H9 (cell line): ENCODE data around the gene ATG5. TPM values are rescaled to one million over a fixed set of nuclear protein-coding genes. Genes with fewer than 3 reads are reported as not detected.

Experiments
- DNase-seq: peaks from one replicate; pipeline ENCODE4 v3.0.0-alpha.2; 2017
- H2AFZ ChIP-seq: one replicate; pipeline ENCODE4 v1.6.1; 2013; ENCODE audit warnings: mild to moderate bottlenecking, low read length, control low read depth, moderate library complexity
- H2AK5ac ChIP-seq: 2 replicates; pipeline ENCODE4 v1.6.1; 2013; ENCODE audit warnings: low read length, control low read depth, mixed read lengths; ENCODE audit not compliant: insufficient read length
- H2BK120ac ChIP-seq: one replicate; pipeline ENCODE4 v1.6.1; 2013; ENCODE audit warnings: low read depth, mild to moderate bottlenecking, low read length, control low read depth, inconsistent platforms; ENCODE audit not compliant: poor library complexity, severe bottlenecking
- H2BK12ac ChIP-seq: 2 replicates; pipeline ENCODE4 v1.6.1; 2013; ENCODE audit warnings: low read length, control low read depth, mixed read lengths, low read depth; ENCODE audit not compliant: insufficient read length
- H2BK15ac ChIP-seq: 2 replicates; pipeline ENCODE4 v1.6.1; 2013; ENCODE audit warnings: low read depth, low read length, control low read depth
- H2BK20ac ChIP-seq: one replicate; pipeline ENCODE4 v1.6.1; 2013; ENCODE audit warnings: low read depth, mild to moderate bottlenecking, low read length, control low read depth, inconsistent platforms; ENCODE audit not compliant: poor library complexity, severe bottlenecking
- H2BK5ac ChIP-seq: 2 replicates; pipeline ENCODE4 v1.6.1; 2013; ENCODE audit warnings: low read length, control low read depth, mixed read lengths; ENCODE audit not compliant: insufficient read length
- H3K14ac ChIP-seq: 2 replicates; pipeline ENCODE4 v1.6.1; 2013; ENCODE audit warnings: low read length, control low read depth; ENCODE audit not compliant: insufficient read depth
- H3K18ac ChIP-seq: 2 replicates; pipeline ENCODE4 v1.6.1; 2013; ENCODE audit warnings: low read depth, mild to moderate bottlenecking, mixed read lengths, low read length, control low read depth; ENCODE audit not compliant: insufficient read length
- H3K23ac ChIP-seq: 2 replicates; pipeline ENCODE4 v1.6.1; 2013; ENCODE audit warnings: low read length, control low read depth, mixed read lengths, low read depth; ENCODE audit not compliant: insufficient read length
- H3K23me2 ChIP-seq: 2 replicates; pipeline ENCODE4 v1.6.1; 2013; ENCODE audit warnings: low read depth, mild to moderate bottlenecking, mixed read lengths, low read length, control low read depth; ENCODE audit not compliant: insufficient read length, poor library complexity, severe bottlenecking
- H3K27ac ChIP-seq: 2 replicates; pipeline ENCODE4 v1.5.1; 2013; ENCODE audit warnings: low read length, control low read depth, mixed read lengths, low read depth; ENCODE audit not compliant: insufficient read length
- H3K27me3 ChIP-seq: 2 replicates; pipeline ENCODE4 v1.6.1; 2013; ENCODE audit warnings: low read length, control low read depth, inconsistent platforms; ENCODE audit not compliant: insufficient read depth
- H3K4ac ChIP-seq: 2 replicates; pipeline ENCODE4 v1.6.1; 2013; ENCODE audit warnings: low read depth, mild to moderate bottlenecking, control low read depth, inconsistent platforms, low read length, moderate library complexity
- H3K4me1 ChIP-seq: 2 replicates; pipeline ENCODE4 v1.6.1; 2013; ENCODE audit warnings: low read length, control low read depth, inconsistent platforms; ENCODE audit not compliant: insufficient read depth
- H3K4me2 ChIP-seq: 2 replicates; pipeline ENCODE4 v1.6.1; 2013; ENCODE audit warnings: low read length, control low read depth, mixed read lengths; ENCODE audit not compliant: insufficient read length, insufficient read depth
- H3K56ac ChIP-seq: 2 replicates; pipeline ENCODE4 v1.6.1; 2013; ENCODE audit warnings: low read depth, mild to moderate bottlenecking, mixed read lengths, low read length, control low read depth; ENCODE audit not compliant: insufficient read length
- H3K79me1 ChIP-seq: 2 replicates; pipeline ENCODE4 v1.6.1; 2013; ENCODE audit warnings: low read depth, mild to moderate bottlenecking, moderate library complexity, low read length, control low read depth, inconsistent platforms; ENCODE audit not compliant: insufficient read depth, poor library complexity, severe bottlenecking
- H3K79me2 ChIP-seq: 2 replicates; pipeline ENCODE4 v1.6.1; 2013; ENCODE audit warnings: low read length, control low read depth, inconsistent platforms; ENCODE audit not compliant: insufficient read depth
- H3K9ac ChIP-seq: 2 replicates; pipeline ENCODE4 v1.6.1; 2013; ENCODE audit warnings: low read length, control low read depth, mixed read lengths; ENCODE audit not compliant: insufficient read length; ENCODE audit errors: extremely low read depth
- H3K9me3 ChIP-seq: one replicate; pipeline ENCODE4 v1.6.1; 2013; ENCODE audit warnings: low read depth, low read length, inconsistent platforms; ENCODE audit not compliant: control insufficient read depth
- H3T11ph ChIP-seq: one replicate; pipeline ENCODE4 v1.6.1; 2013; ENCODE audit warnings: mild to moderate bottlenecking, low read length, control low read depth, inconsistent platforms
- H4K20me1 ChIP-seq: one replicate; pipeline ENCODE4 v1.6.1; 2013; ENCODE audit not compliant: control insufficient read depth, insufficient read length, insufficient read depth
- H4K5ac ChIP-seq: 2 replicates; pipeline ENCODE4 v1.6.1; 2013; ENCODE audit warnings: low read depth, mild to moderate bottlenecking, mixed read lengths, low read length, control low read depth; ENCODE audit not compliant: insufficient read length
- H4K8ac ChIP-seq: replicated peaks from 2 replicates; pipeline ENCODE4 v1.6.1; 2013; ENCODE audit warnings: low read length, control low read depth, mixed read lengths, low read depth; ENCODE audit not compliant: insufficient read length
- H4K91ac ChIP-seq: 2 replicates; pipeline ENCODE4 v1.6.1; 2013; ENCODE audit warnings: low read depth, mild to moderate bottlenecking, moderate library complexity, mixed read lengths, low read length, control low read depth; ENCODE audit not compliant: insufficient read length
- H3K27ac Mint-ChIP-seq, 3 experiments: 2 replicates in 2 of 3; 3 replicates in 1 of 3; pipeline ENCODE4 v1.8.0; 2020 to 2021; ENCODE audit warnings: mixed read lengths in 3 of 3, mild to moderate bottlenecking in 1 of 3, moderate library complexity in 1 of 3
- H3K27me3 Mint-ChIP-seq: 2 replicates; pipeline ENCODE4 v1.8.0; 2021; ENCODE audit warnings: low read depth, mild to moderate bottlenecking, moderate library complexity, mixed read lengths
- H3K36me3 Mint-ChIP-seq, 3 experiments: 2 replicates in 2 of 3; 3 replicates in 1 of 3; pipeline ENCODE4 v1.8.0; 2020 to 2021; ENCODE audit warnings: low read depth in 3 of 3, mixed read lengths in 3 of 3; ENCODE audit not compliant: insufficient read depth in 1 of 3
- H3K4me1 Mint-ChIP-seq, 2 experiments: 2 replicates each; pipeline ENCODE4 v1.8.0; 2020; ENCODE audit warnings: mixed read lengths in 2 of 2
- H3K4me3 Mint-ChIP-seq, 2 experiments: 2 replicates in 1 of 2; 3 replicates in 1 of 2; pipeline ENCODE4 v1.8.0; 2020 to 2021; ENCODE audit warnings: mild to moderate bottlenecking in 2 of 2, mixed read lengths in 2 of 2, moderate library complexity in 1 of 2
- H3K9me3 Mint-ChIP-seq, 2 experiments: 2 replicates in 1 of 2; 3 replicates in 1 of 2; pipeline ENCODE4 v1.8.0; 2020; ENCODE audit warnings: mild to moderate bottlenecking in 2 of 2, mixed read lengths in 2 of 2, moderate library complexity in 1 of 2
- CTCF ChIP-seq: fragments of 200-600 bp; sonication (generic); conservative IDR thresholded peaks from 3 replicates; pipeline ENCODE4 v1.8.0; 2021; ENCODE audit warnings: antibody characterized with exemption, mild to moderate bottlenecking
- total RNA-seq: library from RNA; stranded (reverse); gene quantifications from 2 replicates; pipeline ENCODE4 v1.2.1, GENCODE V29; 2021

ATG5 gene
- total RNA-seq, 1 experiment from 2014 or later: 36.7 TPM

GRCh38 chr6:106258726-106259125, 66.8 kb downstream of the ATG5 start:
- no peak overlapping the region for H4K5ac ChIP-seq
- no peaks in the 10 kb centered on the region for H3K27me3 Mint-ChIP-seq
- no peak for DNase-seq
- no peak overlapping the region for H3K27ac ChIP-seq
- TF ChIP-seq CTCF: no peak
- H2BK15ac ChIP-seq: no peak overlapping the region
- H3K18ac ChIP-seq: no peak overlapping the region
- no peaks in the 10 kb centered on the region for H3K4me1 Mint-ChIP-seq
- H2BK5ac ChIP-seq: no peak overlapping the region
- no peak overlapping the region for H2BK20ac ChIP-seq
- no peaks in the 10 kb centered on the region for H3K23me2 ChIP-seq
- H3T11ph ChIP-seq: no peak overlapping the region
- H3K56ac ChIP-seq: no peak overlapping the region
- H3K9ac ChIP-seq: no peak overlapping the region
- peaks cover 4% of the 10 kb centered on the region for H3K79me1 ChIP-seq
- no peak overlapping the region for H2BK12ac ChIP-seq
- H3K27ac Mint-ChIP-seq: no peak overlapping the region
- H2BK120ac ChIP-seq: no peak overlapping the region
- H2AK5ac ChIP-seq: no peak overlapping the region
- peaks cover 0 to 4% (median 3%) of the 10 kb centered on the region in 3 experiments; a peak in 2 of 7 replicates for H3K36me3 Mint-ChIP-seq
- H4K91ac ChIP-seq: no peak overlapping the region
- H3K4ac ChIP-seq: no peak overlapping the region
- H4K8ac ChIP-seq: no peak overlapping the region
- H3K9me3 Mint-ChIP-seq: no peaks in the 10 kb centered on the region
- H3K27me3 ChIP-seq: no peaks in the 10 kb centered on the region
- no peak overlapping the region for H3K23ac ChIP-seq
- no peaks in the 10 kb centered on the region for H3K9me3 ChIP-seq
- no peaks in the 10 kb centered on the region for H4K20me1 ChIP-seq
- H2AFZ ChIP-seq: no peak overlapping the region
- H3K4me2 ChIP-seq: no peak overlapping the region
- peaks cover 3% of the 10 kb centered on the region; the same call in 1 of the 2 replicates for H3K79me2 ChIP-seq
- H3K4me1 ChIP-seq: no peaks in the 10 kb centered on the region
- no peak overlapping the region for H3K4me3 Mint-ChIP-seq
- no peak overlapping the region for H3K14ac ChIP-seq
